Measurements from ENCODE around the gene GRIN2C. TPM values are rescaled to one million over a fixed set of nuclear protein-coding genes. Genes with fewer than 3 reads are reported as not detected.

The GRIN2C gene
- total and polyA plus RNA-seq, 9 of the 15 experiments (the other 6 are each of a cell fraction or from before 2014, with no cell fraction given): under 0.01 to 0.33 (median 0.10) TPM; not detected in 2

GRCh38 chr17:74792586-74793105 is 67.0 kb downstream of the GRIN2C start (continued):
- no peak for TF ChIP-seq ZBTB40 (IDR thresholded peaks at IDR 0.05)
- TF ChIP-seq ZBTB40 (CRISPR knock-in tag; IDR thresholded peaks at IDR 0.05): no peak
- no peak for TF ChIP-seq MBD2 (IDR thresholded peaks at IDR 0.05; ENCODE audit: borderline replicate concordance, low read depth)
- no peak for TF ChIP-seq ZNF347 (CRISPR knock-in tag; IDR thresholded peaks at IDR 0.05; ENCODE audit: low read depth)
- TF ChIP-seq RREB1 (CRISPR knock-in tag; IDR thresholded peaks at IDR 0.05): no peak
- TF ChIP-seq E2F3 (CRISPR knock-in tag; IDR thresholded peaks at IDR 0.05): no peak
- no peak for TF ChIP-seq ZC3H11A (IDR thresholded peaks at IDR 0.05; ENCODE audit: low read depth, low read length)
- no peak for TF ChIP-seq RBM39 (optimal IDR thresholded peaks at IDR 0.05; ENCODE audit: low read depth, low read length)
- TF ChIP-seq SFPQ (IDR thresholded peaks at IDR 0.05; ENCODE audit: low read depth, low read length): no peak
- no peak for TF ChIP-seq THRAP3 (IDR thresholded peaks at IDR 0.05; ENCODE audit: borderline replicate concordance)

All from K562 (cell line).